Vagina (tissue), 2 donors: Measurements from ENCODE around the gene STEAP1B. TPM values are rescaled to one million over a fixed set of nuclear protein-coding genes. Genes with fewer than 3 reads are reported as not detected.

Experiments used
- DNase-seq, 2 donors: peaks; one replicate each; pipeline ENCODE4 v3.0.0-alpha.2; 2017; ENCODE audit errors: extremely low spot score in 2 of 2
- H3K27ac ChIP-seq: fragments of 200-600 bp; sonication (generic); one replicate; pipeline ENCODE4 v1.5.1; 2019
- H3K27me3 ChIP-seq: fragments of 200-600 bp; sonication (generic); one replicate; pipeline ENCODE4 v1.5.1; 2019
- H3K36me3 ChIP-seq, 2 donors: fragments of 200-600 bp; sonication (generic); one replicate each; pipeline ENCODE4 v1.5.1; 2017 to 2019
- H3K4me1 ChIP-seq: fragments of 200-600 bp; sonication (generic); one replicate; pipeline ENCODE4 v1.5.1; 2019
- H3K4me3 ChIP-seq, 2 donors: fragments of 200-600 bp; sonication (generic); 1 replicate in 1 of 2; 2 replicates in 1 of 2; pipeline ENCODE4 v1.5.1; 2016 to 2019
- H3K9me3 ChIP-seq: fragments of 200-600 bp; sonication (generic); one replicate; pipeline ENCODE4 v1.5.1; 2019
- POLR2A ChIP-seq, 2 donors: fragments of 450-650 bp; IDR thresholded peaks; one replicate each; pipeline ENCODE4 v1.6.1; 2017; ENCODE audit warnings: antibody characterized with exemption in 2 of 2, mild to moderate bottlenecking in 2 of 2, moderate library complexity in 2 of 2
- POLR2AphosphoS5 ChIP-seq, 2 donors: sonication (generic); formaldehyde crosslinking; IDR thresholded peaks; one replicate each; pipeline ENCODE4 v1.9.0; 2017; ENCODE audit warnings: antibody characterized with exemption in 2 of 2, mild to moderate bottlenecking in 2 of 2, low read depth in 1 of 2; ENCODE audit not compliant: insufficient read depth in 1 of 2
- intact Hi-C: fragments of 100-400 bp; cut with DNase I; formaldehyde crosslinking; loops from one replicate; pipeline ENCODE4 v1.15.1; 2023
- total RNA-seq: library from RNA; depleted of rRNA; stranded (reverse); fragments of >200 nt; gene quantifications from one replicate; pipeline ENCODE4 v1.2.3, GENCODE V29; 2016
- TF ChIP-seq, protein P1 (sequence below), 3 experiments: fragments of 450-650 bp in 2 of 3; fragments of 200-600 bp in 1 of 3; sonication (generic) in 1 of 3; IDR thresholded peaks; one replicate each; pipeline ENCODE4 v1.5.1; 2017 to 2019; ENCODE audit warnings: antibody characterized with exemption in 3 of 3, mild to moderate bottlenecking in 2 of 3, moderate library complexity in 2 of 3

STEAP1B gene
- total RNA-seq, 1 donor from 2014 or later: 8.8 TPM

DNA sequence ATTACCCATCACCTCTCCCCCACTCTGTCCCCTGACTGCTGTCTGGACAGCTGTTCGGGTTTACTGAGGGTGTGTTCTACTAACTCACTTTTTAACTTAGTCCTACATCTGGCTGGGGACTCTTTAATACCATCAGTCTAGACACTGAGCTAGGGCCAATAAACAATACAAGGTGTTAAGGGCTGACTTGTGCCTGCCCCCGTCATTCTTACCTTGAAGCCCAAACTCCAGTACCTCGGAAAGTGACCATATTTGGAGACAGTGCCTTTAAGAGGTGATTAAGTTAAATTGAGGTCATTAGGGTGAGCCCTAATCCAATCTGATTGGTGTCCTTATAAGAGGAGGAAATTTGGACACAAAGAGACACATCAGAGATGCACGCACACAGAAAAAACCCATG lies 35.7 kb downstream of the STEAP1B start:
- no peak for DNase-seq
- intact Hi-C loops: no loop called here
- TF ChIP-seq, protein P1, sequence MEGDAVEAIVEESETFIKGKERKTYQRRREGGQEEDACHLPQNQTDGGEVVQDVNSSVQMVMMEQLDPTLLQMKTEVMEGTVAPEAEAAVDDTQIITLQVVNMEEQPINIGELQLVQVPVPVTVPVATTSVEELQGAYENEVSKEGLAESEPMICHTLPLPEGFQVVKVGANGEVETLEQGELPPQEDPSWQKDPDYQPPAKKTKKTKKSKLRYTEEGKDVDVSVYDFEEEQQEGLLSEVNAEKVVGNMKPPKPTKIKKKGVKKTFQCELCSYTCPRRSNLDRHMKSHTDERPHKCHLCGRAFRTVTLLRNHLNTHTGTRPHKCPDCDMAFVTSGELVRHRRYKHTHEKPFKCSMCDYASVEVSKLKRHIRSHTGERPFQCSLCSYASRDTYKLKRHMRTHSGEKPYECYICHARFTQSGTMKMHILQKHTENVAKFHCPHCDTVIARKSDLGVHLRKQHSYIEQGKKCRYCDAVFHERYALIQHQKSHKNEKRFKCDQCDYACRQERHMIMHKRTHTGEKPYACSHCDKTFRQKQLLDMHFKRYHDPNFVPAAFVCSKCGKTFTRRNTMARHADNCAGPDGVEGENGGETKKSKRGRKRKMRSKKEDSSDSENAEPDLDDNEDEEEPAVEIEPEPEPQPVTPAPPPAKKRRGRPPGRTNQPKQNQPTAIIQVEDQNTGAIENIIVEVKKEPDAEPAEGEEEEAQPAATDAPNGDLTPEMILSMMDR (IDR thresholded peaks at IDR 0.05): no peak

DNA sequence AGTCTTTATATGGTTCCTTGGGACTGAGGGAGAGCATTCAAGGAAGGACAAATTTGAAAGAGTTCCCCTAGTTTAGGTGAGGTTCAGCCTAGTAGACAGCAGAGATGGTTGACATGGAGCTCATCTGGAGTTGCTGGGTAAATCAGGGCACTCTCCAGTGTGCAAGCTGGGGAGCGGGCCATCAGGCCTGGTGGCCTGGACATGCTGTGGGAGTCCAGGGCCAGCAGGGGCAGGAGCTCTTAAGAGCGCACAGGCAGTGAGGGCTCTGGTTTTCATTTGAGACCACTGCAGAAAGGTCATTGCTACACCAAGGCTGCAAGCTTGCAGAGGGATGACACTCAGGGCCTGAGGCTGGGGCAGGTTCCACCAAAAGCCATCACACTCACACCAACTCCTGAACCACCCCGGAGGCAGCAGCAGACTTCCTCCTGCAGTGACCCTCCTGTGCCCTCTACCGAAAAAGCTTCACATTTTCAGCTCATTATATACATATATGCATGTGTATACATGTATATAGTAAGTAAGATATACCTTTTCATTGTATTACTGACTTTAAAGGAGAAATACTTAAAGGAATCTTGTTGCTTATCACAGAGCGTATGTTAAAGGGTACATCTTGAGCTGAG lies 39.5 kb downstream of the STEAP1B start:
- intact Hi-C loops: no loop called here
- no peaks in the 10 kb centered on the region for H3K9me3 ChIP-seq
- H3K36me3 ChIP-seq: no peaks in the 10 kb centered on the region
- TF ChIP-seq, protein P1 (IDR thresholded peaks at IDR 0.05): no peak
- TF ChIP-seq POLR2A (IDR thresholded peaks at IDR 0.05) (no peak), POLR2AphosphoS5 (IDR thresholded peaks at IDR 0.05; ENCODE audit: insufficient read depth in 1 of 2, low read depth in 1 of 2) (no peak)
- H3K4me3 ChIP-seq: no peak overlapping the region
- H3K4me1 ChIP-seq: no peaks in the 10 kb centered on the region
- no peaks in the 10 kb centered on the region for H3K27me3 ChIP-seq
- no peak for DNase-seq
- H3K27ac ChIP-seq: no peak overlapping the region

More for the DNA sequence above, 35.7 kb downstream of the STEAP1B start:
- Histone ChIP-seq H3K9me3 (no peaks in the 10 kb centered on the region), H3K27me3 (no peaks in the 10 kb centered on the region), H3K36me3 (no peaks in the 10 kb centered on the region), H3K4me1 (no peaks in the 10 kb centered on the region), H3K4me3 (no peak overlapping the region), H3K27ac (no peak overlapping the region)

DNA sequence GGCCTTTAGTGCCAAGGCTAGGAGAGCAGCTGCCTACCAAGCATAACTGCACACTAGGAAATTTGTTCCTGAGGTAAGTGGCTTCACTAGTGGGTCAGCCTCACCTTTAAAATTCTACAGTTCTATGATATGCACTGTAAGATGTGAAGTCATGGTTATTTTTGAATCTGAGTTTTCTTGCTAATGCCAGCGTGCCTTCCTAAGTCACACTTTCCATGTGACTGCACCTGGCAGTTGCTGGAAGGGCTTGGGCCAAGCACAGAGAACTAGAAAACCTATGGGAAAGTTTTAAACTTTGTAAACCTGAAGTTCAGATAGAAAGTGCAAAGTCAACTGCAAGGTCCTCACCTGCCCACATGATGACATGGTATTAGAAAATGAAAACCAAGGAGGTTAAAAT lies 42.5 kb downstream of the STEAP1B start:
- H3K27me3 ChIP-seq: no peaks in the 10 kb centered on the region
- H3K27ac ChIP-seq: no peak overlapping the region
- H3K4me1 ChIP-seq: peaks cover 2% of the 10 kb centered on the region
- TF ChIP-seq, protein P1 (IDR thresholded peaks at IDR 0.05): no peak
- no peak for TF ChIP-seq POLR2A (IDR thresholded peaks at IDR 0.05)
- TF ChIP-seq POLR2AphosphoS5 (IDR thresholded peaks at IDR 0.05; ENCODE audit: insufficient read depth in 1 of 2, low read depth in 1 of 2): no peak
- intact Hi-C loops: no loop called here
- no peak for DNase-seq
- no peaks in the 10 kb centered on the region for H3K9me3 ChIP-seq
- no peak overlapping the region for H3K4me3 ChIP-seq
- no peaks in the 10 kb centered on the region for H3K36me3 ChIP-seq

DNA sequence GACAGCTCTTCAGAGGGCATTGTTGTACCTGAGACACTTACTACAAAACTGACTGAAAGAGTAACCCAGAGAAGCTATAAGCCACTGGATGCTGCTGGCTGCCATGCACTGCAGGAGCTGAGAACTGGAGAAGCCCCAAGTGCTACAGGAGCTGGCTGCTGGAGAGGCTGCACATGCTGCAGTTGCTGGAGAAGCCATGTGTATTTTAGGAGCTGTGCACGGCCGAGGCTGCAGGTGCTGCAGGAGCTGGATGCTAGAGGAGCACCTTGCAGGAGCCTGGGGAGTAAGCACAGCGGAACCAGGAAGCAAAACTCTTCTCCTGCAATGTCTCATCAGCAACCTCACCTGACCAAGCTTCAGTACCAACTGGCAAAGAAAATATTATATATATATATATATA lies 45.5 kb downstream of the STEAP1B start:
- Histone ChIP-seq H3K27me3 (no peaks in the 10 kb centered on the region), H3K9me3 (no peaks in the 10 kb centered on the region), H3K4me1 (peaks cover 8% of the 10 kb centered on the region), H3K27ac (no peak overlapping the region), H3K4me3 (no peak overlapping the region), H3K36me3 (no peaks in the 10 kb centered on the region)
- intact Hi-C loops: no loop called here
- no peak for DNase-seq
- TF ChIP-seq, protein P1 (IDR thresholded peaks at IDR 0.05): no peak
- TF ChIP-seq POLR2AphosphoS5 (IDR thresholded peaks at IDR 0.05; ENCODE audit: insufficient read depth in 1 of 2, low read depth in 1 of 2) (no peak), POLR2A (IDR thresholded peaks at IDR 0.05) (no peak)

DNA sequence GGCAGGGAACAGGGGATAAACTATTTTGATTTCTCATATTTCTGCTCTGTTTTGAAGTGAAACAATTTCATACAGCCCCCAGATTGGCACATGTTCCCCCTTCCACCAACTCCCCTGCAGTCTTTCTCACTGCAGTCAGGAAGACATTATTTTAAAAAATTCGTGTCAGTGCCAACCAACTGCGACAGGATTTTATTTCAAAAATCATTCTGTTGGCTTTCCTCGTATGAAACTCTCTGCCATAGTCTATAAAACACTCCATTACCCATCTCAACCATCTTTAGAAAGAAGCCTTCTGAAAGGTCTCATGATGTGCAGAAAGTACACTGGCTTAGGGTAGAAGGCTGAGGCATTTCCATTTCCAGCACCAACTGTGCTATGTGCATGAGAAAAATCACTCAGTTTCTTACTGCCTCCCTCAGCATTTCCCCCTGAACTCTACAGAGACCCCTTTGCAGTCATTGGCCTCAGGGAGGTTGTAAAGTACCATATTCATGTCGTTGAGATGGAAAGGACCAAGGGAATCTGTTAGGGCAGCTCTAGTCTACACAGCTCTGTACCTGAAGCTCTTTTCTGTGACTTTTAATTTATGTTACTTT lies 46.9 kb downstream of the STEAP1B start:
- no peak for DNase-seq
- Histone ChIP-seq H3K27me3 (no peaks in the 10 kb centered on the region), H3K27ac (no peak overlapping the region), H3K9me3 (no peaks in the 10 kb centered on the region), H3K36me3 (no peaks in the 10 kb centered on the region), H3K4me1 (peaks cover 8% of the 10 kb centered on the region), H3K4me3 (no peak overlapping the region)
- intact Hi-C loops: no loop called here
- TF ChIP-seq POLR2A (IDR thresholded peaks at IDR 0.05): no peak
- no peak for TF ChIP-seq POLR2AphosphoS5 (IDR thresholded peaks at IDR 0.05; ENCODE audit: insufficient read depth in 1 of 2, low read depth in 1 of 2)
- TF ChIP-seq, protein P1 (IDR thresholded peaks at IDR 0.05): no peak
